Endothelial cell of umbilical vein (primary cell): ENCODE data around the gene TSPO.

ENCODE experiments used
- EZH2 ChIP-seq: IDR thresholded peaks from 2 replicates; pipeline ENCODE4 v1.6.1; 2012; ENCODE audit warnings: borderline replicate concordance, low read depth, mild to moderate bottlenecking, moderate library complexity, low read length, inconsistent platforms; ENCODE audit not compliant: severe bottlenecking
- FOS ChIP-seq: IDR thresholded peaks from 2 replicates; pipeline ENCODE4 v1.6.1; 2011; ENCODE audit warnings: mild to moderate bottlenecking, low read length, moderate library complexity, borderline replicate concordance; ENCODE audit not compliant: insufficient read depth
- GATA2 ChIP-seq: IDR thresholded peaks from 2 replicates; pipeline ENCODE4 v1.7.0; 2011; ENCODE audit warnings: low read depth, mild to moderate bottlenecking, moderate library complexity, mixed read lengths, low read length; ENCODE audit not compliant: insufficient read length, insufficient read depth
- JUN ChIP-seq: IDR thresholded peaks from 2 replicates; pipeline ENCODE4 v1.6.1; 2011; ENCODE audit warnings: borderline replicate concordance, low read depth; ENCODE audit not compliant: insufficient read length, insufficient read depth
- MYC ChIP-seq: IDR thresholded peaks from one replicate; pipeline ENCODE4 v1.6.1; 2011; ENCODE audit warnings: mild to moderate bottlenecking, low read depth, low read length
- POLR2A ChIP-seq: IDR thresholded peaks from 2 replicates; pipeline ENCODE4 v1.6.1; 2012; ENCODE audit warnings: low read depth, mild to moderate bottlenecking, control low read depth, low read length
- POLR2AphosphoS5 ChIP-seq: IDR thresholded peaks from 2 replicates; pipeline ENCODE4 v1.6.1; 2012; ENCODE audit warnings: low read depth, mild to moderate bottlenecking, control low read depth, low read length, moderate library complexity; ENCODE audit not compliant: insufficient read depth
- TF ChIP-seq, protein P1 (sequence below), 2 donors: IDR thresholded peaks; 1 replicate in 1 of 2; 2 replicates in 1 of 2; pipeline ENCODE4 v1.5.1; 2011; ENCODE audit warnings: low read length in 2 of 2, mild to moderate bottlenecking in 2 of 2, moderate library complexity in 2 of 2, control low read depth in 1 of 2, inconsistent platforms in 1 of 2, low read depth in 1 of 2; ENCODE audit not compliant: insufficient read depth in 1 of 2; ENCODE audit errors: extremely low read depth in 1 of 2
- TF ChIP-seq, protein P2 (sequence below): IDR thresholded peaks from 2 replicates; pipeline ENCODE4 v1.6.1; 2011; ENCODE audit not compliant: insufficient read depth, insufficient read length

DNA sequence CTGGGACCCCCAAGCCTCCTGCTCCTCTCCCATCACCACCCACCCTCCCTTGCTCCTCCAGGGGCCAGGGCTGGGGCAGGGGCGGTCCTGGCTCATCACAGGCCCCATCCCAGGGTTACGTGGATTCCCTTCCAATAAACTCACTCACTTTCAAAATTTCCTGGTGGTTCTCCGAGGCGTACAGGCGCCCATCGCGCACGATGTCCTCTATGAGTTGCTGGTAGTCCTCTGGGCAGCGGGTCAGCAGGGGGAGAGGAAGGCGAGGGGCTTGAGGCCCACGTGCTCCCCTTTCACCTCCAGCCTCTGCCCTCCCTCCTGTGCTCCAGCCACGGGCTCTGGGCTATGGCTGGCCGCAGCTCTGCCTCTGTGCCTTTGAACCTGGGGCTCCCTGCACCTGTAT is 56.0 kb downstream of the TSPO start:
- TF ChIP-seq, protein P1, sequence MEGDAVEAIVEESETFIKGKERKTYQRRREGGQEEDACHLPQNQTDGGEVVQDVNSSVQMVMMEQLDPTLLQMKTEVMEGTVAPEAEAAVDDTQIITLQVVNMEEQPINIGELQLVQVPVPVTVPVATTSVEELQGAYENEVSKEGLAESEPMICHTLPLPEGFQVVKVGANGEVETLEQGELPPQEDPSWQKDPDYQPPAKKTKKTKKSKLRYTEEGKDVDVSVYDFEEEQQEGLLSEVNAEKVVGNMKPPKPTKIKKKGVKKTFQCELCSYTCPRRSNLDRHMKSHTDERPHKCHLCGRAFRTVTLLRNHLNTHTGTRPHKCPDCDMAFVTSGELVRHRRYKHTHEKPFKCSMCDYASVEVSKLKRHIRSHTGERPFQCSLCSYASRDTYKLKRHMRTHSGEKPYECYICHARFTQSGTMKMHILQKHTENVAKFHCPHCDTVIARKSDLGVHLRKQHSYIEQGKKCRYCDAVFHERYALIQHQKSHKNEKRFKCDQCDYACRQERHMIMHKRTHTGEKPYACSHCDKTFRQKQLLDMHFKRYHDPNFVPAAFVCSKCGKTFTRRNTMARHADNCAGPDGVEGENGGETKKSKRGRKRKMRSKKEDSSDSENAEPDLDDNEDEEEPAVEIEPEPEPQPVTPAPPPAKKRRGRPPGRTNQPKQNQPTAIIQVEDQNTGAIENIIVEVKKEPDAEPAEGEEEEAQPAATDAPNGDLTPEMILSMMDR (IDR thresholded peaks at IDR 0.05; ENCODE audit: extremely low read depth in 1 of 2, insufficient read depth in 1 of 2, low read depth in 1 of 2, low read length in 2 of 2): no peak
- TF ChIP-seq POLR2A (no peak), MYC (no peak), POLR2AphosphoS5 (no peak), EZH2 (no peak), FOS (no peak), JUN (no peak), GATA2 (no peak)
- TF ChIP-seq, protein P2, sequence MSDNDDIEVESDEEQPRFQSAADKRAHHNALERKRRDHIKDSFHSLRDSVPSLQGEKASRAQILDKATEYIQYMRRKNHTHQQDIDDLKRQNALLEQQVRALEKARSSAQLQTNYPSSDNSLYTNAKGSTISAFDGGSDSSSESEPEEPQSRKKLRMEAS: no peak
